Mesenteric fat pad (tissue), 1 donor: ENCODE results near the gene RPL22. TPM values are rescaled to one million over a fixed set of nuclear protein-coding genes. Genes with fewer than 3 reads are reported as not detected.

Experiments
- total RNA-seq: library from RNA; stranded (reverse); fragmentation: NEBNext Ultra II Directional; extraction: Animal tissue kit (Norgen Biotek cat#: 25700); gene quantifications from one replicate; pipeline ENCODE4 v1.2.1, GENCODE V29; 2021
- donor health status: DM: yes; HTN: yes; CAD: no.

Gene RPL22
- total RNA-seq, 1 donor from 2014 or later: 264 TPM

Other genes starting within 250 kb of the RPL22 start
- 37.6 TPM for gene NPHP4, start 207.2 kb downstream of the RPL22 start, total RNA-seq
- gene KCNAB2, start 153.7 kb downstream of the RPL22 start, total RNA-seq: 29.0 TPM
- 0.13 TPM for gene CHD5, start 19.3 kb downstream of the RPL22 start, total RNA-seq
- 14.7 TPM for gene RNF207, start 6.5 kb upstream of the RPL22 start, total RNA-seq
- gene ICMT, start 36.4 kb upstream of the RPL22 start, total RNA-seq: 72.9 TPM
- gene HES3, start 44.6 kb upstream of the RPL22 start, total RNA-seq: not detected
- 32.3 TPM for gene GPR153, start 61.5 kb upstream of the RPL22 start, total RNA-seq
- gene ACOT7, start 194.2 kb upstream of the RPL22 start, total RNA-seq: 9.6 TPM
- gene HES2, start 220.3 kb upstream of the RPL22 start, total RNA-seq: 0.19 TPM
- gene ESPN, start 225.2 kb upstream of the RPL22 start, total RNA-seq: 0.80 TPM